Measurements from ENCODE around the gene SPTLC3. TPM values are rescaled to one million over a fixed set of nuclear protein-coding genes. Genes with fewer than 3 reads are reported as not detected.

Gene SPTLC3
- total and polyA plus RNA-seq, 2 of the 13 experiments (the other 11 are each of a cell fraction or from before 2014, with no cell fraction given): 20.5 to 95.6 TPM

GRCh38 chr20:13148402-13148801, 139.6 kb downstream of the SPTLC3 start:
- no TSS peak for BruUV-seq (replicated peaks)
- Histone ChIP-seq H2AFZ (ENCODE audit: low read length) (no peak overlapping the region), H3K4me1 (ENCODE audit: insufficient read depth, low read length) (peaks cover 12% of the 10 kb centered on the region; the same call in 1 of the 2 replicates), H4K20me1 (ENCODE audit: insufficient read depth, low read length) (no peaks in the 10 kb centered on the region), H3K36me3 (replicated peaks in 1 of 2; ENCODE audit: control insufficient read depth in 1 of 2, insufficient read depth in 2 of 2, low read length in 2 of 2) (peaks cover 16 to 37% of the 10 kb centered on the region in 2 experiments; a peak in 4 of 5 replicates), H3K4me2 (ENCODE audit: low read depth, low read length) (no peak overlapping the region), H3K27ac (ENCODE audit: extremely low read length, insufficient read depth, low read length) (no peak overlapping the region), H3K4me3 (replicated peaks in 1 of 3; ENCODE audit: insufficient read depth in 1 of 3, low read depth in 2 of 3, low read length in 3 of 3) (no peak overlapping the region), H3K9ac (ENCODE audit: insufficient read depth, low read depth, low read length) (no peak overlapping the region), H3K9me3 (ENCODE audit: low read length) (no peaks in the 10 kb centered on the region), H3K79me2 (ENCODE audit: insufficient read depth, low read length) (no peaks in the 10 kb centered on the region), H3K27me3 (ENCODE audit: control insufficient read depth in 1 of 2, insufficient read depth in 2 of 2, low read length in 2 of 2) (no peaks in the 10 kb centered on the region)
- intact Hi-C loops (cut with micrococcal nuclease; ENCODE audit: unreplicated experiment) (no loop called here), in situ Hi-C loops (cut with HindIII; ENCODE audit: extremely low pct_ligation_motif_present, low pct_unique_long_range_greater_than_20kb) (no loop called here)
- FAIRE-seq (no peak), DNase-seq (ENCODE audit: low spot score) (no peak), ATAC-seq (no peak)
- TF ChIP-seq, protein P1, sequence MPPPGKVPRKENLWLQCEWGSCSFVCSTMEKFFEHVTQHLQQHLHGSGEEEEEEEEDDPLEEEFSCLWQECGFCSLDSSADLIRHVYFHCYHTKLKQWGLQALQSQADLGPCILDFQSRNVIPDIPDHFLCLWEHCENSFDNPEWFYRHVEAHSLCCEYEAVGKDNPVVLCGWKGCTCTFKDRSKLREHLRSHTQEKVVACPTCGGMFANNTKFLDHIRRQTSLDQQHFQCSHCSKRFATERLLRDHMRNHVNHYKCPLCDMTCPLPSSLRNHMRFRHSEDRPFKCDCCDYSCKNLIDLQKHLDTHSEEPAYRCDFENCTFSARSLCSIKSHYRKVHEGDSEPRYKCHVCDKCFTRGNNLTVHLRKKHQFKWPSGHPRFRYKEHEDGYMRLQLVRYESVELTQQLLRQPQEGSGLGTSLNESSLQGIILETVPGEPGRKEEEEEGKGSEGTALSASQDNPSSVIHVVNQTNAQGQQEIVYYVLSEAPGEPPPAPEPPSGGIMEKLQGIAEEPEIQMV (CRISPR knock-in tag; IDR thresholded peaks at IDR 0.05; ENCODE audit: low read depth): no peak
- TF ChIP-seq THAP11 (CRISPR knock-in tag; IDR thresholded peaks at IDR 0.05) (no peak), ZBTB40 (IDR thresholded peaks at IDR 0.05) (no peak), ZBTB40 (CRISPR knock-in tag; IDR thresholded peaks at IDR 0.05) (no peak), PTBP1 (IDR thresholded peaks at IDR 0.05; ENCODE audit: low read depth, low read length, poor library complexity, severe bottlenecking) (no peak)
- TF ChIP-seq, protein P2, sequence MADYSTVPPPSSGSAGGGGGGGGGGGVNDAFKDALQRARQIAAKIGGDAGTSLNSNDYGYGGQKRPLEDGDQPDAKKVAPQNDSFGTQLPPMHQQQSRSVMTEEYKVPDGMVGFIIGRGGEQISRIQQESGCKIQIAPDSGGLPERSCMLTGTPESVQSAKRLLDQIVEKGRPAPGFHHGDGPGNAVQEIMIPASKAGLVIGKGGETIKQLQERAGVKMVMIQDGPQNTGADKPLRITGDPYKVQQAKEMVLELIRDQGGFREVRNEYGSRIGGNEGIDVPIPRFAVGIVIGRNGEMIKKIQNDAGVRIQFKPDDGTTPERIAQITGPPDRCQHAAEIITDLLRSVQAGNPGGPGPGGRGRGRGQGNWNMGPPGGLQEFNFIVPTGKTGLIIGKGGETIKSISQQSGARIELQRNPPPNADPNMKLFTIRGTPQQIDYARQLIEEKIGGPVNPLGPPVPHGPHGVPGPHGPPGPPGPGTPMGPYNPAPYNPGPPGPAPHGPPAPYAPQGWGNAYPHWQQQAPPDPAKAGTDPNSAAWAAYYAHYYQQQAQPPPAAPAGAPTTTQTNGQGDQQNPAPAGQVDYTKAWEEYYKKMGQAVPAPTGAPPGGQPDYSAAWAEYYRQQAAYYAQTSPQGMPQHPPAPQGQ (CRISPR knock-in tag; IDR thresholded peaks at IDR 0.05; ENCODE audit: borderline replicate concordance): no peak
- WGBS (ENCODE audit: low lambda C conversion rate): 88% methylated on average over 4 of the region's 4 CpGs
- ChIA-PET CTCF (ENCODE audit: low intra/inter-chr PET ratio, low total read pairs) (no interaction called here), POLR2A (no interaction called here)
